Fibroblast of gingiva (primary cell): ENCODE measurements around the gene SAMD14.

Source experiments
- DNase-seq: peaks from one replicate; pipeline ENCODE4 v3.0.0-alpha.2; 2011; ENCODE audit warnings: low read depth

SAMD14 gene

GRCh38 chr17:50165066-50165465, 35.1 kb upstream of the SAMD14 start:
- DNase-seq = no peak

GRCh38 chr17:50164697-50164988, 34.7 kb upstream of the SAMD14 start:
- DNase-seq = no peak

- DNase-seq = no peak
Measured at GRCh38 chr17:50163843-50164696, 34.1 kb upstream of the SAMD14 start.

- no peak for DNase-seq
Measured at GRCh38 chr17:50162466-50163254, 32.7 kb upstream of the SAMD14 start.

- DNase-seq = no peak
Measured at GRCh38 chr17:50161911-50162288, 31.9 kb upstream of the SAMD14 start.

GRCh38 chr17:50161023-50161910, 31.3 kb upstream of the SAMD14 start:
- peak; percentile 82 for DNase-seq

- no peak for DNase-seq
Measured at GRCh38 chr17:50157891-50158290, 27.9 kb upstream of the SAMD14 start.

- peak; percentile 81 for DNase-seq
Measured at GRCh38 chr17:50155115-50155819, 25.3 kb upstream of the SAMD14 start.

- DNase-seq = no peak
Measured at GRCh38 chr17:50154604-50155003, 24.6 kb upstream of the SAMD14 start.

- DNase-seq = peak; percentile 36
Measured at GRCh38 chr17:50153650-50154575, 24.0 kb upstream of the SAMD14 start.

- no peak for DNase-seq
Measured at GRCh38 chr17:50152736-50153135, 22.8 kb upstream of the SAMD14 start.

- peak; percentile 81 for DNase-seq
Measured at GRCh38 chr17:50151937-50152547, 22.1 kb upstream of the SAMD14 start.

- peak; percentile 89 for DNase-seq
Measured at GRCh38 chr17:50151041-50151936, 21.3 kb upstream of the SAMD14 start.

GRCh38 chr17:50150354-50151040, 20.5 kb upstream of the SAMD14 start, which contains the start of gene PPP1R9B:
Gene PPP1R9B (minus strand): TSS chr17:50150677. CDS start chr17:50150513, 164 bp downstream.
- DNase-seq = no peak

GRCh38 chr17:50149417-50150353, 19.7 kb upstream of the SAMD14 start:
- peak; percentile 54 for DNase-seq

- DNase-seq = peak; percentile 26
Measured at GRCh38 chr17:50149091-50149416, 19.1 kb upstream of the SAMD14 start.
